CD14-positive monocyte (primary cell): ENCODE measurements around the gene SLC39A12. TPM values are rescaled to one million over a fixed set of nuclear protein-coding genes. Genes with fewer than 3 reads are reported as not detected.

Experiments used
- DNase-seq, 3 donors: peaks; one replicate each; pipeline ENCODE4 v3.0.0-alpha.2; 2011 to 2022
- H2AFZ ChIP-seq: 2 replicates; pipeline ENCODE4 v1.6.0; 2012; ENCODE audit warnings: mild to moderate bottlenecking, low read depth, low read length, inconsistent platforms; ENCODE audit not compliant: insufficient read depth, poor library complexity, severe bottlenecking
- H3K27ac ChIP-seq, 2 donors: 1 replicate in 1 of 2; 2 replicates in 1 of 2; pipeline ENCODE4 v1.5.1; 2012 to 2013; ENCODE audit warnings: low read length in 2 of 2, control low read depth in 1 of 2, inconsistent platforms in 1 of 2, low read depth in 1 of 2, mild to moderate bottlenecking in 1 of 2
- H3K27me3 ChIP-seq, 2 donors: one replicate each; pipeline versions ENCODE4 v1.6.0 to v1.6.1; 2011 to 2013; ENCODE audit warnings: low read length in 2 of 2; ENCODE audit not compliant: control insufficient read depth in 2 of 2, insufficient read depth in 2 of 2
- H3K36me3 ChIP-seq, 2 donors: replicated peaks in 1 of 2; 1 replicate in 1 of 2; 2 replicates in 1 of 2; pipeline versions ENCODE4 v1.5.1 to v1.6.1; 2012 to 2013; ENCODE audit warnings: low read length in 2 of 2, control low read depth in 1 of 2, inconsistent platforms in 1 of 2, mild to moderate bottlenecking in 1 of 2; ENCODE audit not compliant: insufficient read depth in 2 of 2, control insufficient read depth in 1 of 2
- H3K4me1 ChIP-seq, 2 donors: 1 replicate in 1 of 2; 2 replicates in 1 of 2; pipeline versions ENCODE4 v1.5.1 to v1.6.1; 2012 to 2013; ENCODE audit warnings: low read length in 2 of 2, control low read depth in 1 of 2, inconsistent platforms in 1 of 2, mild to moderate bottlenecking in 1 of 2, moderate library complexity in 1 of 2; ENCODE audit not compliant: insufficient read depth in 2 of 2, control insufficient read depth in 1 of 2
- H3K4me2 ChIP-seq: replicated peaks from 2 replicates; pipeline ENCODE3; 2012; ENCODE audit warnings: low read length, moderate library complexity, mild to moderate bottlenecking; ENCODE audit not compliant: poor library complexity, severe bottlenecking; ENCODE audit errors: extremely low read depth
- H3K4me3 ChIP-seq, 3 experiments: fragments of 200-600 bp in 1 of 3; sonication (generic) in 1 of 3; replicated peaks in 1 of 3; 1 replicate in 2 of 3; 2 replicates in 1 of 3; pipeline ENCODE4 v1.5.1; 2011 to 2013; ENCODE audit warnings: low read length in 3 of 3, mild to moderate bottlenecking in 3 of 3, control low read depth in 2 of 3, low read depth in 2 of 3, inconsistent platforms in 1 of 3, moderate library complexity in 1 of 3
- H3K79me2 ChIP-seq: 2 replicates; pipeline ENCODE4 v1.6.0; 2012; ENCODE audit warnings: mild to moderate bottlenecking, control low read depth, inconsistent platforms, low read length, moderate library complexity; ENCODE audit not compliant: insufficient read depth
- H3K9ac ChIP-seq: 2 replicates; pipeline ENCODE4 v1.6.0; 2017; ENCODE audit warnings: low read length, mild to moderate bottlenecking; ENCODE audit not compliant: insufficient read depth, poor library complexity, severe bottlenecking
- H3K9me3 ChIP-seq, 2 donors: replicated peaks in 1 of 2; 1 replicate in 1 of 2; 2 replicates in 1 of 2; pipeline versions ENCODE4 v1.5.1 to v1.6.1; 2012 to 2013; ENCODE audit warnings: low read length in 2 of 2, control low read depth in 1 of 2; ENCODE audit not compliant: control insufficient read depth in 1 of 2, insufficient read depth in 1 of 2
- H4K20me1 ChIP-seq: 2 replicates; pipeline ENCODE4 v1.6.0; 2012; ENCODE audit warnings: mild to moderate bottlenecking, low read length, control low read depth, moderate library complexity; ENCODE audit not compliant: insufficient read depth
- H3K27ac Mint-ChIP-seq, 7 donors: one replicate each; pipeline ENCODE4 v1.8.0; 2020; ENCODE audit warnings: mild to moderate bottlenecking in 7 of 7, mixed read lengths in 7 of 7, moderate library complexity in 6 of 7, inconsistent platforms in 2 of 7
- H3K27me3 Mint-ChIP-seq, 3 donors: one replicate each; pipeline ENCODE4 v1.8.0; 2021 to 2022; ENCODE audit warnings: low read depth in 3 of 3, mild to moderate bottlenecking in 3 of 3, mixed read lengths in 3 of 3, moderate library complexity in 3 of 3, inconsistent platforms in 1 of 3
- H3K36me3 Mint-ChIP-seq, 2 donors: one replicate each; pipeline ENCODE4 v1.8.0; 2020; ENCODE audit warnings: mixed read lengths in 2 of 2, inconsistent platforms in 1 of 2, mild to moderate bottlenecking in 1 of 2
- H3K4me1 Mint-ChIP-seq: one replicate; pipeline ENCODE4 v1.8.0; 2020; ENCODE audit warnings: mild to moderate bottlenecking, mixed read lengths
- H3K4me3 Mint-ChIP-seq, 2 donors: one replicate each; pipeline ENCODE4 v1.8.0; 2020; ENCODE audit warnings: mild to moderate bottlenecking in 2 of 2, mixed read lengths in 2 of 2, moderate library complexity in 1 of 2
- H3K9me3 Mint-ChIP-seq, 7 donors: one replicate each; pipeline ENCODE4 v1.8.0; 2020 to 2022; ENCODE audit warnings: mixed read lengths in 7 of 7, mild to moderate bottlenecking in 6 of 7, moderate library complexity in 6 of 7, inconsistent platforms in 2 of 7
- WGBS: methylation state at CpG from one replicate; pipeline ENCODE4 v1.1.5; 2013; ENCODE audit warnings: missing lambda C conversion rate; ENCODE audit not compliant: insufficient coverage; 5-methylcytosine and 5-hydroxymethylcytosine counted together
- intact Hi-C, 2 donors: fragments of 100-400 bp; cut with micrococcal nuclease; formaldehyde crosslinking; loops; one replicate each; pipeline versions ENCODE4 v1.15.0 to v1.15.1; 2023
- polyA plus RNA-seq, 3 donors: library from polyadenylated mRNA; depleted of rRNA in 1 of 3; unstranded in 2 of 3; stranded (reverse) in 1 of 3; fragments of 300-500 nt in 2 of 3; fragments of >200 nt in 1 of 3; fragmentation: Illumina TruSeq in 2 of 3; gene quantifications; 1 replicate in 2 of 3; 2 replicates in 1 of 3; pipeline ENCODE4 v1.2.3, GENCODE V29; 2012 to 2021
- TF ChIP-seq, protein P1 (sequence below): fragments of 200-600 bp; IDR thresholded peaks from one replicate; pipeline ENCODE4 v1.8.0; 2022; ENCODE audit warnings: antibody characterized with exemption, mild to moderate bottlenecking

Gene SLC39A12
- polyA plus RNA-seq, 3 donors: not detected

DNA sequence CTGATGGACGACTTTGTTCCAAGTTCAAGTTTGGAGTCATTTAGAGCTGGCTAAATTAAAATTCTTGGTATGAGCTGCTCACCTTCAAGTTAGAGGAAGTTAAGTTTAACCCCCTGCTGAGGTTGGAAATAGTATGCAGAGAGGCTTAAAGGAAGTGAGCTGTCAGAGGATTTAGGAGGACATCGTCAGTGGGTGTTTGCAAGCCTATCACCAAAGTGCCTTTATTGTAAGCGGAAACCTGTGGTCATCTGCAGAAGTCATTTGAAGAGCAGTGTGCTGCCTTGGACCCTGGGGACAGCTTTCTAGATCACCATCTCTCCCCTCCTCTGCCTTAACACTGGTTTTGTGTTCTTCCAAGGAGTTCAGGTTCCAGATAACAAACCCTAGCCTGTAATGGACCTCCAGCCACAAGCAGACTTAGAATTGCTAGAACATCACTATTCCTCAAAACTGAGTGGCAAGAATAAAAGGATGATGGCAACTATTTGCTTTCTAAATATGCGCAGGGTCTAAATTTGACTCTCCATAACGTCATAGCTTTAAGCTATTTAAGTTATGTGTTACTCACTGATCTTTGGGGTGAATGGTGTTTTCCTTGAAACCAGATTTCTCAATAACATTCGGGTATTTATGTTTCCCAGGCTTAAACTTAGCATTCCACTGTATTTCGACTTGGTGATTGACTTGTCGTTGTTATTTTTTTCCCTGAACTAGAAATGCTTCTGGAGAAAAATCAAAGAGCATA is 93.4 kb downstream of the SLC39A12 start:
- WGBS: 68% methylated on average over 4 of the region's 8 CpGs
- no peaks in the 10 kb centered on the region for H3K36me3 ChIP-seq
- H3K9me3 Mint-ChIP-seq: peaks cover 0 to 2% (median 0%) of the 10 kb centered on the region in 7 donors
- H3K27ac ChIP-seq: no peak overlapping the region
- no peaks in the 10 kb centered on the region for H4K20me1 ChIP-seq
- H3K9me3 ChIP-seq: no peaks in the 10 kb centered on the region
- no peaks in the 10 kb centered on the region for H3K36me3 Mint-ChIP-seq
- DNase-seq: no peak
- intact Hi-C loops: no loop called here
- no peaks in the 10 kb centered on the region for H3K79me2 ChIP-seq
- no peak overlapping the region for H3K4me3 ChIP-seq
- H2AFZ ChIP-seq: no peak overlapping the region
- TF ChIP-seq, protein P1, sequence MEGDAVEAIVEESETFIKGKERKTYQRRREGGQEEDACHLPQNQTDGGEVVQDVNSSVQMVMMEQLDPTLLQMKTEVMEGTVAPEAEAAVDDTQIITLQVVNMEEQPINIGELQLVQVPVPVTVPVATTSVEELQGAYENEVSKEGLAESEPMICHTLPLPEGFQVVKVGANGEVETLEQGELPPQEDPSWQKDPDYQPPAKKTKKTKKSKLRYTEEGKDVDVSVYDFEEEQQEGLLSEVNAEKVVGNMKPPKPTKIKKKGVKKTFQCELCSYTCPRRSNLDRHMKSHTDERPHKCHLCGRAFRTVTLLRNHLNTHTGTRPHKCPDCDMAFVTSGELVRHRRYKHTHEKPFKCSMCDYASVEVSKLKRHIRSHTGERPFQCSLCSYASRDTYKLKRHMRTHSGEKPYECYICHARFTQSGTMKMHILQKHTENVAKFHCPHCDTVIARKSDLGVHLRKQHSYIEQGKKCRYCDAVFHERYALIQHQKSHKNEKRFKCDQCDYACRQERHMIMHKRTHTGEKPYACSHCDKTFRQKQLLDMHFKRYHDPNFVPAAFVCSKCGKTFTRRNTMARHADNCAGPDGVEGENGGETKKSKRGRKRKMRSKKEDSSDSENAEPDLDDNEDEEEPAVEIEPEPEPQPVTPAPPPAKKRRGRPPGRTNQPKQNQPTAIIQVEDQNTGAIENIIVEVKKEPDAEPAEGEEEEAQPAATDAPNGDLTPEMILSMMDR: no peak
- H3K4me2 ChIP-seq: no peak overlapping the region
- H3K4me1 ChIP-seq: no peaks in the 10 kb centered on the region
- H3K9ac ChIP-seq: no peak overlapping the region
- peaks cover 0 to 4% (median 2%) of the 10 kb centered on the region in 3 donors for H3K27me3 Mint-ChIP-seq
- peaks cover 4 to 5% of the 10 kb centered on the region in 2 donors for H3K27me3 ChIP-seq
- H3K4me3 Mint-ChIP-seq: no peak overlapping the region
- no peak overlapping the region for H3K27ac Mint-ChIP-seq
- no peaks in the 10 kb centered on the region for H3K4me1 Mint-ChIP-seq

DNA sequence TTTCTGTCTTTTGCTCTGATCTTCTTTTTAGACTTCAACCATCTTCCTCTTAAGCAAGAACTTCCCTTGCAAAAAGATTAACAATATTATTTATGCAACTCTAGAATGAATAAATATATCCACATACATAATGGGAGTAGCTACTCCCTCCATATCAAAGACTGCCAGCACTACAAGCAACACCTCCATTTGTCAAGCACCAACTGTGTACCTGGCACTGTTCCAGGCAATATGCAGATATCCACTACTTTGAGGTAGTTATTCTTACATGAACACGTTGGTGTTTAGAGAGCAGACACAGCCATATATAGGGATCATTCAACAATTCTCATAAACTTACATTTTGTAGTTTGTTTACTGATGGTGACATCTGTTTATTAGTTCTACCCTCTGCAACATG is 104.9 kb downstream of the SLC39A12 start:
- TF ChIP-seq, protein P1: no peak
- intact Hi-C loops: no loop called here

More for the DNA sequence above, 104.9 kb downstream of the SLC39A12 start:
- Histone ChIP-seq H3K9me3 (no peaks in the 10 kb centered on the region), H3K79me2 (no peaks in the 10 kb centered on the region), H2AFZ (no peak overlapping the region), H3K36me3 (no peaks in the 10 kb centered on the region), H3K9ac (no peak overlapping the region), H3K27ac (no peak overlapping the region), H3K4me1 (peaks cover 0 to 6% of the 10 kb centered on the region in 2 donors), H3K27me3 (peaks cover 0 to 3% of the 10 kb centered on the region in 2 donors), H3K4me3 (no peak overlapping the region), H3K4me2 (no peak overlapping the region), H4K20me1 (no peaks in the 10 kb centered on the region)
- Mint-ChIP-seq H3K4me1 (peaks cover 10% of the 10 kb centered on the region), H3K27ac (no peak overlapping the region), H3K4me3 (no peak overlapping the region), H3K36me3 (no peaks in the 10 kb centered on the region), H3K27me3 (peaks cover 0 to 10% (median 4%) of the 10 kb centered on the region in 3 donors), H3K9me3 (peaks cover 0 to 8% (median 3%) of the 10 kb centered on the region in 7 donors)
- no CpG with 5 or more reads among the region's 1 CpG for WGBS
- DNase-seq: no peak
